ENCODE data around the gene HCRTR2.

The HCRTR2 gene

GRCh38 chr6:55319961-55320695 is 145.8 kb downstream of the HCRTR2 start:
- no peak for DNase-seq (ENCODE audit: extremely low spot score, insufficient read length, low read depth)
- no peak for FAIRE-seq

GRCh38 chr6:55320696-55321086 is 146.4 kb downstream of the HCRTR2 start:
- FAIRE-seq, result no peak

GRCh38 chr6:55327169-55327568 is 152.9 kb downstream of the HCRTR2 start, which contains the start of gene GFRAL:
GFRAL (plus strand) TSS chr6:55327469; CDS start chr6:55327555, 86 bp downstream.
- FAIRE-seq (no peak), DNase-seq (ENCODE audit: extremely low spot score, insufficient read length, low read depth) (no peak)

More at GRCh38 chr6:55320696-55321086, 146.4 kb downstream of the HCRTR2 start:
- DNase-seq (ENCODE audit: extremely low spot score, insufficient read length, low read depth), result no peak
